IPS-15b (cell line): Measurements from ENCODE around the gene NBAS.

Experiments
- H3K27me3 ChIP-seq: one replicate; pipeline ENCODE4 v1.6.1; 2013; ENCODE audit warnings: low read length; ENCODE audit not compliant: control insufficient read depth, insufficient read depth
- H3K36me3 ChIP-seq: one replicate; pipeline ENCODE4 v1.6.1; 2013; ENCODE audit warnings: low read length; ENCODE audit not compliant: control insufficient read depth, insufficient read depth
- H3K4me1 ChIP-seq: one replicate; pipeline ENCODE4 v1.6.1; 2013; ENCODE audit warnings: mild to moderate bottlenecking, low read length; ENCODE audit not compliant: control insufficient read depth, insufficient read depth
- H3K4me3 ChIP-seq: one replicate; pipeline ENCODE4 v1.5.1; 2013; ENCODE audit warnings: low read depth, low read length
- H3K9ac ChIP-seq: one replicate; pipeline ENCODE4 v1.6.1; 2013; ENCODE audit warnings: low read depth, mild to moderate bottlenecking, low read length
- H3K9me3 ChIP-seq: one replicate; pipeline ENCODE4 v1.6.1; 2013; ENCODE audit warnings: mild to moderate bottlenecking, low read length; ENCODE audit not compliant: control insufficient read depth, insufficient read depth

NBAS gene

DNA sequence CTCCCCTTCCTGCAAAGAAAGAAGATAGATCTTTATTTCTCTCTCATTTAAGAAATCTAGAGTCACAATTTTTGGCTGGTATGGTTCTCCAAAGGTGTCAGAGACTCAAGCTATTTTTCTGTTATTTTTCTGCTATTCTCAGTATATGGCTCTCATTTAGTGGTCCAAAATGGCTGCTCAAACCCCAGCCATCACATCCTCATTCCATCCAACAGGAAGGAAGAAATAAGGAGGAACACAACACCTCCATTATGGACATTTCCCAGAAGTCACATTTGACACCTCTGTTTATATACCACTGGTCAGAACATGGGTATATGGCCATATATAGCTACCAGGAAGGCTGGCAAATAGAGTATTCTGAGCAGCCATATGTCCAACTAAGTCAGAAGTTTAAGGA is 23.2 kb upstream of the NBAS start:
- Histone ChIP-seq H3K9me3 (no peaks in the 10 kb centered on the region), H3K4me1 (no peaks in the 10 kb centered on the region), H3K36me3 (no peaks in the 10 kb centered on the region), H3K9ac (no peak overlapping the region), H3K4me3 (no peak overlapping the region), H3K27me3 (no peaks in the 10 kb centered on the region)

DNA sequence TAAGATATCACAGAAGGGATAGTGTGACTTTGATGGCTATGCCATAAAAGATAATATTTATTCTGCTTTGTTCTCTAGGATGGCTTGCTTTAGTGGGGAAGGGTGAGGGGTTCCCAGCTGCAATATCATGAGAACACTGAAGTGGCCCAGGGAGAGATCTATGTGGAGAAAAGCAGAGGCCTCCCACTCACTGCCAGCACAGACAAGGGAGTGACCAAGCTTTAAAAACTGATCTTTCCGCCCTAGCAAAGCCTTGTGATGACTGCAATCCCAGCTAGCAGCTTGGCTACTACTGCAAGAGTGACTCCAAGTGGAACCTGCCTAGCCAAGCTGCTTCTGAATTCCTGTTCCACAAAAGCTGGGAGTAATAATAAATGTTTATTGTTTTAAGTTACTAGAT is 22.7 kb upstream of the NBAS start:
- no peaks in the 10 kb centered on the region for H3K27me3 ChIP-seq
- no peaks in the 10 kb centered on the region for H3K9me3 ChIP-seq
- H3K4me3 ChIP-seq = no peak overlapping the region
- no peak overlapping the region for H3K9ac ChIP-seq
- no peaks in the 10 kb centered on the region for H3K4me1 ChIP-seq
- H3K36me3 ChIP-seq = no peaks in the 10 kb centered on the region

DNA sequence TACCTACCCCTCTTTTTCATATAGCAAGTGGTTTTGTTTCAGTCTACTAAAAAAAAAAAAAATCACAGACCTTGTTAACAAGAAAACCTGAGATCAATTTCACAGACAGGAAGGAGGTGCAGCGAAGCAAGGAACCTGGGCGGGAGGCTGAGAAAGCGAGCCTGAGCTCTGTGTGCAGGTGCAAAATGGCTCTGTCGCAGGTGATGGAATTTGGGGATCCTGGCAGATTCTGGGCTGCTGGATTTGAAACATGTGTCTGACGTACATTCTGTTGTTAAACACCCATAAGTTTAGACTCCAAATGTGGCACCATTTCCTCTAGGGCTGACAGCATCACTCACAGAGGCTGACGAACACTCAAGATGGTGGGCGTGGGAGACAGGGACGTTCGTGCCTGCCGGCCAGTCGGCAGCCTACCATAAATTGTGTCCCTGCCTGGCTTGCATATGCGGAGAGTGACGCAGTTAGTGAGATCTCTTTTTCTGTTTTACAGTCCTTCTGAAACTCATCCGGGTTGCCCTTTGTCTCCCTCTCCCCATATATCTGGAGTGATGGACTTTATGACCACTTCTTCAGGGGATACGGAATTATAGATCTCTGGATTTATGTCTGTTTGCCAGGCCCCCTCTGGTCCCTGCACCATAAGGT is 21.7 kb upstream of the NBAS start:
- H3K9me3 ChIP-seq = no peaks in the 10 kb centered on the region
- H3K4me1 ChIP-seq = no peaks in the 10 kb centered on the region
- H3K9ac ChIP-seq = no peak overlapping the region
- H3K4me3 ChIP-seq = no peak overlapping the region
- H3K36me3 ChIP-seq = no peaks in the 10 kb centered on the region
- no peaks in the 10 kb centered on the region for H3K27me3 ChIP-seq

DNA sequence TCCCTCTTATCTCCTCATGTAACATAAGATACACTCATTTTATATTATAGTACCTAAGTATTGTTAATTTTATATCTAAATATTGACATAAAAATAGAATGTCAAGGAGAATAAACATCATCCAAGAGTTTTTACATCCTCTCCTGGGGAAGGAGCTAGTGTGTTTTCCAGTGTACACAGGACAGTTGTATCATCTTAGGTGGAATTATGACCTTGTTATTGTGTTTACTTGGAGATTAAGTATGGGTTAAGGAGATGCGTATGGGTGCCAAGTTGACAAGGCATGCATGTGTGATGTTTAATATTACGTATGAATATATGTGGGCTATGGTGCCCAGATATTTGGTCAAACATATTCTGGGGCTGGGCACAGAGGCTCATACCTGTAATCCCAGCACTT is 19.3 kb upstream of the NBAS start:
- no peaks in the 10 kb centered on the region for H3K9me3 ChIP-seq
- no peaks in the 10 kb centered on the region for H3K4me1 ChIP-seq
- no peaks in the 10 kb centered on the region for H3K36me3 ChIP-seq
- H3K9ac ChIP-seq = no peak overlapping the region
- H3K27me3 ChIP-seq = no peaks in the 10 kb centered on the region
- H3K4me3 ChIP-seq = no peak overlapping the region

DNA sequence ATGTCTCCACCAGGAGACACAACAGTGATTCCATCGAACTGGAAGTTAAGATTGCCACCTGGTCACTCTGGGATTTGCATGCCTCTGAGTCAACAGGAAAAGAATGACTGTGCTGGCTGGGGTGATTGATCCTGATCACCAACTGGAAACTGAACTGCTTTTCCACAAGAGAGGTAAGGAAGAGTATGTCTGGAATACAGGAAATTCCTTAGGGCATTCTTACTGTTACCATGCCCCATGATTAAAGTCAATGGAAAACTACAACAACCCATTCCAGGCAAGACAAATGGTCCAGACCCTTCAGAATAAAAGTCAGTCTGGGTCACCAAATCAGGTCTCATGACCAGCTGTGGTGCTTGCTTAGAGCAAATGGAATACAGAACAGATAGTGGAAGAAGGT is 18.5 kb upstream of the NBAS start:
- Histone ChIP-seq H3K9me3 (no peaks in the 10 kb centered on the region), H3K36me3 (no peaks in the 10 kb centered on the region), H3K4me3 (no peak overlapping the region), H3K27me3 (no peaks in the 10 kb centered on the region), H3K4me1 (no peaks in the 10 kb centered on the region), H3K9ac (no peak overlapping the region)

DNA sequence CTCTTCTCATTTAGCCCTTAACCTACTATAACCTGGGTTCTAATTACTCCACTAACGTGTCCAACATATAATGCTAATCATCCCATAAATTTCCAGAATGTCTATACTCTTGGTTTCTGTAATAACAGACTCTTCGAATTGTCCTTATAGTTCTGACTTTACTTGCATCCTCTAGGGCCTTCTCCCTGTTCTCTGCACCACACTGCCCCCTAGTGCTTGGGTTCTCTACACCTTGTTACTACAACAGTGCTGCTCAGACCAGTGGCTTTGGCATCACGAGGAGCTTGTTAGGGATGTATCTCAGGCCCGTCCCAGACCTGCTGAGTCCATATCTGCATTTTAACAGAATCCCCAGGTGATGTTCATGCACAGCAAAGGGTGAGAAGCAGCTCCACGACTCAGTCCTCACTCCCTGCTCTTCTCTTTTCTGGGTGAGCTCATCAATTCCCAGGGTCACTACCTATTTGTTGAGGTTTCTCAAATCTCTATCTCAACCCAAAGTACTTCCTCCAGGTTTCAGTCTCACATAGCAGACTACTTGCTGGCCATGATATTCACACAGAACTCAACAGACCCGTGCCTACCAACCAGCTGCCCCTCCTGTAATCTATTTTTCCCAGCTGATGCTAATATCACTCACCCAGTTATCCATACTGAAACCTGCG is 16.1 kb upstream of the NBAS start:
- H3K36me3 ChIP-seq = no peaks in the 10 kb centered on the region
- no peak overlapping the region for H3K9ac ChIP-seq
- H3K4me3 ChIP-seq = no peak overlapping the region
- H3K9me3 ChIP-seq = no peaks in the 10 kb centered on the region
- H3K27me3 ChIP-seq = no peaks in the 10 kb centered on the region
- H3K4me1 ChIP-seq = no peaks in the 10 kb centered on the region

DNA sequence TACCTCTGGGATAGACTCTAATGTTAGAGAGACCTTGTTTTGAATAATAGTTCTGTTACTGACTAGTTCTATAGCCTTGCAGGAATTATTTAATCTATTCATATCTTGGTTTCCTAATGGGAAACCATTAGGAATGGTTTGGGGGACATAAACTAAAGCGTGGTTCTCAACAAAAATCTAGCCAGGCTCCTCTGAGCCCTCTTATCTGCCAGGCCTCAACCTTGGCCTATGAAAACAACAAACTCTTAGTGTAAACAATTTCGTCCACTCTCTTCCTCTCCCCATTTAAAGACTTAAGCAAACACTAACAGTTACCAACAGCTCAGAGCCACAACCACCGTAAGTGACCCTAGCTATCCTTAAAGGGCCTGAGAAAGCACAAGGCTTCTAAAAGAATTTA is 10.6 kb upstream of the NBAS start:
- Histone ChIP-seq H3K9me3 (no peaks in the 10 kb centered on the region), H3K27me3 (no peaks in the 10 kb centered on the region), H3K4me3 (no peak overlapping the region), H3K4me1 (no peaks in the 10 kb centered on the region), H3K36me3 (no peaks in the 10 kb centered on the region), H3K9ac (no peak overlapping the region)

DNA sequence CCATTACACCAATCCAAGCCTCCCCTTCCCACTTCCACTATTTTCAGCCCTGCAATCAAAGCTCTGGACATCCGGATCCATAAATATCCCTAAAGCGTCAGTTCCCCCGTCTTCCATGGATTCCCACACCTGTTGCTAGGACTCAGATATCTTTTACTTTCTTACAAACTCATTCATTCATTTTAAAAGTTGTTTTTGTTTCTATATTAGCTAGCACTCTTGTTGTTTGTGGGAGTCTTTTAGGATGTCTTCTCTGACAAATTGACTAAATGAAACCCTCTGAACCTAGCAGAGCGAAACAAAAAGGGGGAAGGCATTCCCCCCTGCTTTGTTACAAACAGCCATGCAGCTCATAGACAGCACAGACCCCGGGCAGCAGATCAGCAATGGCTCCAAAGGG is 9.0 kb upstream of the NBAS start:
- H3K4me3 ChIP-seq = no peak overlapping the region
- no peaks in the 10 kb centered on the region for H3K36me3 ChIP-seq
- H3K9me3 ChIP-seq = no peaks in the 10 kb centered on the region
- H3K9ac ChIP-seq = no peak overlapping the region
- no peaks in the 10 kb centered on the region for H3K27me3 ChIP-seq
- no peaks in the 10 kb centered on the region for H3K4me1 ChIP-seq

DNA sequence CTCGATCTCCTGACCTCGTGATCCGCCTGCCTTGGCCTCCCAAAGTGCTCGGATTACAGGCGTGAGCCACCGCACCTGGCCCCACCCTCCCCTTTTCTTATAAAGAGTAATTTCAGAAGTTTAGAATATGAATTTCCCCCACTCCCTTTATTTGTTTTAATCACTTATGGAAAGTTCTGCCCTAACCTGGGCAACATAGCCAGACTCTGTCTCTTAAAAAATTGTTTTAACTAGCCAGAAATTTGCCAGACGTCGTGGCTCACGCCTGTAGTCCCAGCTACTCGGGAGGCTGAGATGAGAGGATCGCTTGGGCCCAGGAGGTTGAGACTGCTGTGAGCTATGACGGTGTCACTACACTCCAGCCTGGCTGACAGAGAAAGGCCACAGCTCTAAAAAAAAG is 7.7 kb upstream of the NBAS start:
- Histone ChIP-seq H3K4me3 (no peak overlapping the region), H3K9me3 (no peaks in the 10 kb centered on the region), H3K27me3 (no peaks in the 10 kb centered on the region), H3K4me1 (no peaks in the 10 kb centered on the region), H3K36me3 (no peaks in the 10 kb centered on the region), H3K9ac (no peak overlapping the region)

DNA sequence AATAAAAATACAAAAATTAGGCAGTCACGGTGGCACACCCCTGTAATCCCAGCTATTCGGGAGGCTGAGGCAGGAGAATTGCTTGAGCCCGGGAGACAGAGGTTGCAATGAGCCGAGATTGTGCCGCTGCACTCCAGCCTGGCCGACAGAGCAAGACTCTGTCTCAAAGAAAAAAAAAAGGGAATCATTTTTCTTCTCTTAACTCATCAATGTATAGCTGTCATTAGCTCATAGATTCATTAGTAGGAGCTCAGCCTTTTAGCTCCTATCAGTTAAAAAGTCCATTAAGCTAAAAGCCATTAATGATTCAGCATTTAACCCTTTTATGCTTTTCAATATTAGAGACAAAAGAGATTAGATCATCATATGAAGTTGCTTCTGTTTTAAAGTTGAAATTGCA is 5.8 kb upstream of the NBAS start:
- H3K27me3 ChIP-seq = peaks cover 2% of the 10 kb centered on the region
- H3K4me3 ChIP-seq = no peak overlapping the region
- no peaks in the 10 kb centered on the region for H3K4me1 ChIP-seq
- no peaks in the 10 kb centered on the region for H3K36me3 ChIP-seq
- no peak overlapping the region for H3K9ac ChIP-seq
- no peaks in the 10 kb centered on the region for H3K9me3 ChIP-seq

DNA sequence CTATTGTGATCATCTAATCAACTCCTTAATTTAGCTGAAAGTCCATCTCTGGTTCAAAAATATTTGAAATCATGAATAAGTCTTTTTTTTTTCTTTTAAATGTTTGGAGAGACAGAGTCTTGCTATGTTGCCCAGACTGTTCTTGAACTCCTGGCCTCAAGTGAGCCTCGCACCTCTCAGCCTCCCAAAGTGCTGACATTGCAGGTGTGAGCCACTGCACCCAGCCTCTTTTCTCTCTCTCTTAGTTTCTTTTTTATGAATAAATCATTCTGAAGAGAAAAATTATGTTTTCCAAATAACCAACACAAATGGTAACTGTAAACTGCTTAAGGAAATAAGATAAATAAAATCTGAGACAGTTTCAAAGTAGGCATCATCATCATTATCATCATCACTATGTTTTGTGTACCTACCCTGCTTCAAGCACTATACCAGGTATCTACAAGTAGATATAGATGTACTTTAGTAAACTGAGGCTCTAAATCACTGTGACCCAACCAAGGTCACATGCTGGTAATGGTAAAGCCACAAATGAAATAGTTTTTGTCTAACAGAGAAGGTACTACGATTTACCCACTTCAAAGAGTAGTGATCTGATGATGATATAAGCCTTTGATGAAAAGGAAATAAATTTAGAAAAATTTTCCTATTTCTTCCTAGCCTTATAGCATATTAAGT is 5.0 kb upstream of the NBAS start:
- H3K36me3 ChIP-seq = no peaks in the 10 kb centered on the region
- H3K4me1 ChIP-seq = peaks cover 4% of the 10 kb centered on the region
- H3K27me3 ChIP-seq = peaks cover 2% of the 10 kb centered on the region
- H3K9ac ChIP-seq = no peak overlapping the region
- H3K9me3 ChIP-seq = no peaks in the 10 kb centered on the region
- H3K4me3 ChIP-seq = no peak overlapping the region

DNA sequence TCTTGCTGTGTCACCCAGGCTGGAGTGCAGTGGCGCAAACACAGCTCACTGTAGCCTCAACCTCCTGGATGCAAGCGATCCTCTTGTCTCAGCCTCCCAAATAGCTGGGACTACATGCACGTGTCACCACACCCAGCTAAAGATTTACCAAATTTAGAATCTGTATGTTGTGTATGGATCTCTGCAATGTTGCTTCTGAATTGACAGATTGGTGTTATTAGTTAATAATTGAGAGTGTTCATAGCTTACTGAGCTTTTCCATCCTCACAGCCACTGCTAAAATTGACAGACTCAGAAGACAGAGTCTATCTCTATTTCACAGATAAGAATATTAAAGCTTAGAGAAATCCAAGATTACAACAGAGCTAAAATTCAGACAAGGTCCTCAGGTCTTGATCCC is 4.3 kb upstream of the NBAS start:
- peaks cover 4% of the 10 kb centered on the region for H3K4me1 ChIP-seq
- no peak overlapping the region for H3K9ac ChIP-seq
- no peak overlapping the region for H3K4me3 ChIP-seq
- no peaks in the 10 kb centered on the region for H3K36me3 ChIP-seq
- H3K9me3 ChIP-seq = no peaks in the 10 kb centered on the region
- H3K27me3 ChIP-seq = peaks cover 2% of the 10 kb centered on the region
